HG03066 (cell line): ENCODE measurements around the gene MCU.
A peak's percentile ranks its signal among the peaks of the same experiment; 100 is the strongest.
"Not testable (repeated sequence)": the region's sequence is repeated elsewhere in the genome, so short reads cannot be mapped to it uniquely, and the experiment has no call there.

Experiments used
- ATAC-seq: cut with Tn5 transposase; IDR thresholded peaks from one replicate; pipeline ENCODE4 v1.9.1; 2021; ENCODE audit warnings: low read depth; ENCODE audit not compliant: unreplicated experiment

The MCU gene

DNA sequence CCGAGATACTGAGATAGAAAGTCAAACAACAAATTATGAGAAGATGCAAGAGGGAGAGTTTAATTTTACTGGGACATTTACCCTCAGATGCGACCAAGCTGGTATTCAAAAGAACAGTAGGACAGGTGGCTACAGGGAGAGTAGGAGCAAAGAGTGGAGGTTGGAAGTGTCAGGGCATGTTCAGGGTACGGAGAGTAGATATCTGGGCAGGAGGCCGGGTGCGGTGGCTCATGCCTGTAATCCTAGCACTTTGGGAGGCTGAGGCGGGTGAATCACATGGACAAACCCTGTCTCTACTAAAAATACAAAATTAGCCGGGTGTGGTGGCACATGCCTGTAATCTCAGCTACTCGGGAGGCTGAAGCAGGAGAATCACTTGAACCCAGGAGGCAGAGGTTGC is 5.5 kb upstream of the MCU start:
- not testable (repeated sequence) for ATAC-seq

GRCh38 chr10:72687035-72687434 is 4.9 kb upstream of the MCU start:
- ATAC-seq = no peak

DNA sequence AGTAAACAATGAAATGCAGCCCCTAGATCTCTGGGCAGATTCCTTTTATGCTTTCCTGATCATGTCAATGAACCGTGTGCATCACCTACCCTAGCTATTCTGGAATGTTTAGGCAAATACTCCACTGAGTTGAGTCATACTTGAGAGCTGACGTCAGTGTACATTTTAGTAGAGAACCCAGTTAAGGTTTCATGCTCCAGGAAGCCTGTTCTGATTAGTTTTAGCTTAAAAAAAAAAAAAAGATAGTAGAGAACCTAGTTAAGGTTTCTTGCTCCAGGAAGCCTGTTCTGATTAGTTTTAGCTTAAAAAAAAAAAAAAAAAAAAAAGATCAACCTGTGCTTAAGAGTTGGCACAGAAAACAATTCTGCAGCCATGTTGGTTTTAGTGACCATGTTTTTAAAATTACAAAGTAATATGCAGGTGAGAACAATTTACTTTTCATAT is 3.7 kb upstream of the MCU start:
- ATAC-seq = no peak

GRCh38 chr10:72689660-72690059 is 2.3 kb upstream of the MCU start:
- ATAC-seq = no peak

DNA sequence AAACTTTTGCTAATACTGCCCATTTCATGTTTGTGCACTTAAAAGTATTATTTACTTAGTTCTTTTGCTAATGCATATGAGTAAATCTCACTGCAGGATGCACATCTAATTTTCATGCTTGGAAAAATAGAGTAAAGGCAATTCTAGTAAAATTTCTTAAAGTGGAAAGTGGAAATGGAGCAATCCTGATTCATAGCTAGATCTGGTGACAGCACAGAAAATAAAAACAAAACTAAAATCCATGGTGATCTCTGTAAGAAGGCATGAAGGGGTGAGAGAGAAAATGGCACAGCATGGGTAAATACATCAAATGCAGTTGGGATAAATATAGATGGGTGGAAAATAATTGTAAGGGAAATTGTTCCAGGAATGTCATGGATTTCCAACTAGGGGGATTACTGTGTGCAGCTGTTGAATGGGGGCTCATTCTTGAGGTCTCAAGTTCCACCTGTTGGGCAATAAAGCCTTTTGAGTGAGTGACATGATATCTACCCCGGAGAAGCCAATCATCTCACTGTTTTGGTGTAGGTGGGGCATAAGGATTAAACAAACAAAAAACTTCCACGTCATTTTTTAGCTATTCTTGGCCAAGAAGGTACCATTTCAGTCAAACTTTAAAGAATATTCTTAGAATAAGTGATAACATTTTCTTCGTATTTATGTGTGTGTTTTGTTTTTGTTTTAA is 1.7 kb upstream of the MCU start:
- ATAC-seq = no peak

DNA sequence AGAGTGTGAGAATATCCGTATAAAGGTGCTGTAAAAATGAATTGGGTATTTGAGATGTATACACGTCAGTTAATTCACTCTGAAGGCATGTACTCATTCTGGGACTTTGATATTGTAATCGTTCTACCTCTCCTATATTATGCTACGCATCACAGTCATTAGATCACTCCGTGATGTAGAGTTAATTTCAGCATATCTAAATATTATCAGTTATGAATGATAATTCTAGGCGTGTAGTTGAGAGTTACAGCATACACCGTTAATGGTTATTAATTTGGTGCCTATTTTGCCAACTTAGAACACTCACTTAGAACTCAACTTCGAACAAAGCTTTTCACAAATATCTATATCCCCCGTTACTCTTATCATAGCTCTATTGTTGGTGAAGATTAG is 477 bp upstream of the MCU start:
- no peak for ATAC-seq

- peak; percentile 7 for ATAC-seq
Observed at GRCh38 chr10:72692744-72692993, 726 bp downstream of the MCU start.

DNA sequence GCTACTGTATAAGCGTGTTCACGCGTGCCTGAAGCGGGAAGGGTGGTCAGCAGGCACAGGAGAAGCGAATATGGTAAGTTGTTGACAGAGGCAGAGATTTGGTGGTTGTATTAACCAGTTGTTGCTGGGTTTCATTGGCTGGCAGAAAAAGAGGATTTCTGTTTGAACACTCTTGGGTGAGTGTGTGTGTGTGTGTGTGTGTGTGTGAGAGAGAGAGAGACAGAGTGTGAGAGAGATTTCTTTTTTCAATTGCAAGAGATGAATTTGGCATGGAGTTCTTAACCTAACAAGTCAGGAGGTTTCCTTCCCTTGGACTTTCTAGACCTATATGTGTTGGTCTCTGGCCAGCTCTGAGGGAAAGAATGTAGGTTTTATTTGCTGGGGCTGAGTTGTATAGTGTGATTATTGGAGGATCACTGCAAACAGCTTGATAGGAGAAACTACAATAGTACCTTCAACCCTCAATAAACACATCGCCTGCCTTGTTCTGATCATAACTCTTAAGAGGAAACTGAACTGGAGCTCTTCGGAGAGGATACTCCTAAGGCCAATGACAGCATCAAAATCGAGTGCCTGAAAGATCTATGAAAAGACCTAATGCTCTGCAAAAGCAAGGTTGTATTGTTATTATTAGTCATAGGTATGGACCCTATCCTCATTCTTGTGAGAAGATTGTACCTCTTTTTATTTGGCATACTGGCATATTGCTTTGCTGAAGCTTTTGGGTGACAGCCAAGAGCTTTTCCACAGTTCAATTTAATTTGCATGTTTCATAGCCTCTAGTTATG is 1.2 kb downstream of the MCU start:
- ATAC-seq = no peak

- no peak for ATAC-seq
Observed at GRCh38 chr10:72694476-72695369, 2.8 kb downstream of the MCU start.

DNA sequence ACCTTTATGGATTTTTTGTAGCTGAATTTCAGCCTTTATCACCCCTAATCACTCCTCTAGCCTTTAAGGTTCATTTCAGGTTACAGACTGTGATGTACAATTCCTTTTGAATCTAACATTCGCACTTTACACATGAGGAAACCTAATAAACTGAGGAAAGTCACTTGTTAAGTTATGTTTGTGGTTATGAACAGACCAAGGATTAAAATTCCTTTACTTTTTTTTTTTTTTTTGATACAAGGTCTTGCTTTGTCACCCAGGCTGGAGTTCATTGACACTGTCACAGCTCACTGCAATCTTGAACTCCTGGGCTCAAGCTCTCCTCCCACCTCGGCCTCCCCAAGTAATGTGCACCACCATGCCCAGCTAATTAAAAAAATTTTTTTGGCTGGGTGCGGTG is 3.6 kb downstream of the MCU start:
- ATAC-seq = no peak

DNA sequence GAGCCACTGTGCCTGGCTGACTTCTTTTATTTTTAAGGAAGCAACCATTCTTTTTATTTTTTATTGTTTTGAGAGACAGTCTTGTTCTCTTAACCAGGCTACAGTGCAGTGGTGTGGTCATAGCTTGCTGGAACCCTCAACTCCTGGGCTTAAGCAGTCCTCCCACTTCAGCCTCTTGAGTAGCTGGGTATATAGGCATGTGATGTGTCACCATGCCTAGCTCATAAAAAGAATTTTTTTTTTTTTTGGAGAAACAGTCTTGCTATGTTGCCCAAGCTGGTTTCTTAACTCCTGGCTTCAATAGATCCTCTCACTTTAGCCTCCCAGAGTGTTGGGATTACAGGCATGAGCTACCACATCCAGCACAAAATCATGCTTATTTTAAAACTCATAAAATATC is 5.8 kb downstream of the MCU start:
- ATAC-seq = no peak

DNA sequence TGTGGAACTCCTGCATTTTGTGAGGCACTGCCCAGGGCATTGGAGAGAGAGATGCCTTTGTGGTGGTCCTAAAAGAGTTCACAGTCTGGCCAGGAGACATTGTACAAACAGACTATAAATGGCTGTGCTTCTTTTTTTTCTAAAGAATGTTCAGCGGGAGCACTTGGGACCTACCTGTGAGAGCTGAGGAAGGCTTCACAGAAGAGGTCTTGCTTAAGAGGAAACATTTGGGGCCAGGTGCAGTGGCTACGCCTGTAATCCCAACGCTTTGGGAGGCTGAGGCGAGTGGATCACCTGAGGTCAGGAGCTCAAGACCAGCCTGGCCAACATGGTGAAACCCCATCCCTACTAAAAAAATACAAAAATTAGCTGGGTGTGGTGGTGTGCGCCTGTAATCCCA is 10.5 kb downstream of the MCU start:
- ATAC-seq = not testable (repeated sequence)

GRCh38 chr10:72702868-72703581 is 11.1 kb downstream of the MCU start:
- ATAC-seq = no peak

DNA sequence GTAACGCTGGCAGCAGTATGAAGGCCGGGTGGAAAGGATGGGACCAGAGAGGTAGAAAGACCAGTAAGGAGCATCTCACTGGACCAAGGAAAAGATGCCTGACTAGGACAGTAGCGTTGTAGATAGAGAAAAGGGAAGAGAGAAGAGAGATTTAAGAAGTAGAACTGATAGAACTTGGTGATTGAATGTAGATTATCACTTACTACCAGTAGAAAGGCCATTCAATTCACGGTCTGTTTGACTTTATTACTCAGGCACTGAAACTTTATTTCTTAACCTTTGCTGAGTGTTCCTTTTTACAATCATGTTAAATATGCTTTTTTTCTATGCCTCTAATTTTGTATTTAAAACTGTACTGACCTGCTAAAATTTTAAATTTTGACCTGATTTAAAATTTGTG is 12.2 kb downstream of the MCU start:
- no peak for ATAC-seq

GRCh38 chr10:72709041-72709440 is 17.1 kb downstream of the MCU start:
- ATAC-seq = no peak

DNA sequence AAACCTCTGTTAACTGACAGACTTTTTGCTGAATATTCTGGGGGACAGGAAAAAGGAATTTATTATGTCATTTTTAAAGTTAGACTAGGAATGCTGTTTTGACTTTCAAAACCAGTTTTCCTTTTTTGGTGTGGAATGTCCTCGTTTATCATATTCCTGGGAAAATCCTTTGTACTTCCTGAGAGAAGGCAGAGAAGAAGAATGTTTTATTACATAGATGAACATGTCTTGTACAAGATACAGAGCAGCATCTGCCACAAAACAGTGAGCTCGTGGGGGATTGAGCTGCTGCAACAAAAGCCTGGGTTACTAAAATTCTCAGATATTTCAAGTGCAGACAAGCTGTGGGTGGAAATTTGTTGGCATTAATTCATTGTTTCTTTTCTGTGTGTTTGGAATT is 20.2 kb downstream of the MCU start:
- no peak for ATAC-seq

DNA sequence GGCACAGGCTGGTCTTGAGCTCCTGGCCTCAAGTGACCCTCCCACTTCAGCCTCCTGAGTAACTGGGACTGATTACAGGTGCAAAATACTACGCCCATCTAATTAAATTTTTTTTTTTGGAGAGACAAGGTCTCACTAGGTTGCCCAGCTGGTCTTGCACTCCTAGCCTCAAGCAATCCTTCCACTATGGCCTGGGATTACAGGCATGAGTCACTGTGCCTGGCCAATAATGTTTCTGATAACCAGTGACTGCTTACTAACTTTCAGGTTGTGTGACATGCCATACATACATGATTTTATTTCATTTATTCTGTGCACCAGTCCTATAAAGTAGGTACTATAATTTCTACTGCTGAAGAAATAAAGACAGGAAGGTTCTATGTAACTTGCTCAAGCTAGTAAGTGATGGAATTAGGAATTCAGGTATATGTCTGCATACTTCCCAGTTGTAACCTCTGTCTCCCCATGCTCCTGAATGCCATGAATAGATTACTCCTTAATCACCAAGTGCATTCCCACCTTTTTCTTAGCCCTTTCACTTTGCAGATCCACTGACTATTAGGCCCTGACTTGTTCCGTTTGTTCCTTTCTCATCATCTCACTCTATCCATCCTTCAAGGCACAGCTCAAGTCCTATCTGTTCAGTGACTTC is 28.1 kb downstream of the MCU start:
- no peak for ATAC-seq

- ATAC-seq = no peak
Observed at GRCh38 chr10:72720814-72721660, 29.1 kb downstream of the MCU start.

- no peak for ATAC-seq
Observed at GRCh38 chr10:72727130-72727529, 35.2 kb downstream of the MCU start.
